GM21723 (cell line): Measurements from ENCODE around the gene PXDN.
"Not testable (repeated sequence)": the region's sequence is repeated elsewhere in the genome, so short reads cannot be mapped to it uniquely, and the experiment has no call there.

Source experiments
- ATAC-seq: cut with Tn5 transposase; IDR thresholded peaks from one replicate; pipeline ENCODE4 v1.9.1; 2021; ENCODE audit warnings: mild to moderate bottlenecking, moderate library complexity; ENCODE audit not compliant: unreplicated experiment

The PXDN gene

DNA sequence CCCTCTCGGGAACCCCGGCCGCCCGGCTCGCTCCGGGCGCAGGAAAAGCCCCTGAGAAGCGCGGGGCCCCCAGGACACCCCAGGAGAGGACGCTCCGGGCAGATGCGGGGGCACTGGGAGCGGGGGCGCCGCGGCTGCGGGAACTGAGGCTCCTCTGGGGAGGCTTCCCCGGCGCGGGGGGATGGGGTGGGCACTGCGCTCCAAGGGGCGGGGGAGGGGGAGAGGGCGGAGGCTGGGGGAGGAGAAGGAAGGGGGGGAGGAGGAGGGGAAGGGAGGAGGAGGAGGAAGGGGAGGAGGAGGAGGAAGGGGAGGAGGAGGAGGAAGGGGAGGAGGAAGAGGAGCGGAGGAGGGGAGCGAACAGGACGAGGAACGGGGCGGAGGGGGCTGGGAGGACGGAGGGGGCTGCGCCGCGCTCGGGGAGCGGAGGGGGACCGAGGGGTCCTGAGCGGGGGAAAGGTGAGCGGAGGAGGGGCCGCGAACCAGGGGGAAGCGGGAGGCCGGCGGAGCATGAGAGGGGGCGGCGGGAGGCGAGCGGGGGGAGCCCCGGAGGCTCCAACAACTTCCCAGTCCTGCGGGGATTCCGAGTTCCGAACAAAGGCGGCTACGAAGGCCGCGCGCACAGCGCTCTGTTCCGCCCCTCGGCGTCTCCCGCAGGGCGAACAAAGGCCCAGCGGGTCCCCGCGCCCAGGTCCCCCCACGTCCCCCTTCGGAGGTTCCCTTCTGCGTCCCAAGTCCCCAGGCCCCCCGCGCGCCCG, 742 bp downstream of the PXDN start:
- no peak for ATAC-seq

DNA sequence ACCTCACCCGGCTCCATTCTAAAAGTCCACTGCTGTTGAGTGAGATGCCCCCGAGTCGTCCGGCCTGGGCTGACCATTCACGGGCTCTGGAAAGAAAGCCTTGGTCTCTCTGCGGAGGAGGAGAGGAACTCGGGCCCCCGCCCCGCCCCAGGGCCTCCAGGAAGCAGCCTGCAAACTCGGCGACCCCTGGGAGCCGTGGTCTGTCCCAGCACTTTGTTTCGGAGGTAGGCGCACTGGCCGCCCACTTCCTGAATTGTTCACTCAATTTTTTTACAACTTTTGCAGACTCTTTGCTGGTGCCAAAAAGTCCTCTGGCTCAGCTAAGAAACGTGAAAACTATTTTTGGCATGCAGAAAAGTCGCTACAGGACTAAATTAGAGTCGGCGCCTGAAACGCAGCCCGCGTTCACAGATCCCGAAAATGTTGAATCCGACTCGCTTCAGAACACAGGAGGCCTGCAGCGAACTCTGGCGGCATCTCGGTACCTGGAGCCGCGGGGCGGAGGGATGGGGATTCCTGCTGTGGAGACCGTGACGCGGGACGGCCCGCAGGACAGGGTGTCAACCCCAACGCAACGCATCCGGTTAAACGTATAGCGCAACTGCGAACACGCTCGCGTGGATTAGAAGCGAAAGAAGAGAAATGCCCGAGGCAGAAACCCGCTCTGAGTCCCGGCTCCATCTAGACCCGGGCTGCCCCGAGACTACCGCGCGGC, 1.5 kb downstream of the PXDN start:
- no peak for ATAC-seq

DNA sequence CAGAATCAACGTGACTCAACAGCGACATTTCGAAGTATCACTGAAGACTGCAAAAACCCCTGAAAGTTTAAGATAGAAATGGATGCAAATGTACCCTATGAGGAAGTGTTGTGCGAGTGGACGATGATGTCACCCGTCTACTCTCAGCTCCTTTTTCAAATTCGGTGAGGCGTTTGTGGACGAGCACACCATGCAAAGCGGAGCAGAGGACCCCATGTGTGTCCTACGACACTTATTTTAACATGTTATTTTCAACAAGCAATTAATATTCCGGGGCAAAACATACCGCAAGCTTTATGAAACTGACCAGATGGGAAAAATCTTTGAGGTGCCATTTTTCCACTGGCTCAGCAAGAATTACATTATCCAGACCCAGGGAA, 2.0 kb downstream of the PXDN start:
- no peak for ATAC-seq

DNA sequence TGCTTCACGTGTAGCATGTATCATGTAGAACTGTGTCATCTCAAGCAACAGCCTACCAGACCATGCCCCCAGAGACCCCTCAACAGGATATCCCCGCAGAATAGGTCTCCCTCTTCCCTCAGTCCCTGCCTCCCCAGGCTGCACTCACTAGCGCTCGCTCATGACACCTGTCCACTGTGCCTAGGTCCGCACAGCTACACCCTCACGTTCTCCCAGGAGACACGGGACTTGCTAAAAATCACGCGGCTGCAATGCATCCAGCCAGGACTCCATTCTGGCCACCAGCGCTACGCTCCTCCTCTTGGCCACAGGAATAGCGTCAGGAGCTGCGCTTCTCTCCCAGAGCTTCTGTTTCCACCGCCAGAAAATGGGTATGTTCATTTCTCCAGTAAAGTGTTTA, 2.5 kb downstream of the PXDN start:
- no peak for ATAC-seq

DNA sequence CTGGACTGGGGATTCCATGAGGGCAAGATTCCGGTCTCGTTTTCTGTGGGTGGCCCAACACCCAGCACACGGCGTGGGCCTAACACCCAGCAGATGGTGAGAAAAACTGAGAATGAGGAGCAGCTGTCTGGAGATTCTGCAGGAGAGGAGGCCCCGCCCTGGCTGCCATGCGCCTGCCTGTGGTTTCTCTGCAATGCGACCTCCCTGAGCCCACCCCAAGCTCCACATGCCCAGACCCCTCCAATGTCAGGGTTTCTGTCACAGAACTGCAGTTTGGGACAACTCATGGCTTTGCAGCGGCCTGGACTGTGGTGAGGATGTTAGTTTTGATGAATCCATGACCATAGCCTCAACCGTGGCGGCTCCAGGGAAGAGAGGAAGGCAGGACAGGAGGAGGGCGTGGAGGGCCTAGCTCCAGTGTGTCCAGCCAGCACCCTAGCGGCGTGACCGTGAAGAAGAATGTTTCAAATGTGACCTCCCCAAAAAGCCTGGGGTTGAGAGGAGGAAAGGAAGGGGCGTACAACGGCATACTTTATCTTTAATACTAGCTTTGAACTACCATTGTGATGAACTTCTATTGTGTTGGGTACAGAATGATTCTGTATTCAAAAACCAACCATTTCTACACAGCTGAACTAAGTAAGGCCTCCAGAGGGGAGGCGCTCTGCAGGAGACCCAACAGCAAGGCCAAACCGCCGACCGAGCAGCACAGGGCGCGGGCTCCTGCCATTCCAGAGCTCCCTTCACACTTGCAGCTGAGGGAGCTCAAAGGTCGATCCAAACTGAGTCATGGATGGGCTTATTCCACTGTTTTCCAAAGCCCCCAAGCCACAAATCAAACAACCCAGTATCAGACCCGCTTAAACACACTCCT, 3.4 kb downstream of the PXDN start:
- ATAC-seq: no peak

DNA sequence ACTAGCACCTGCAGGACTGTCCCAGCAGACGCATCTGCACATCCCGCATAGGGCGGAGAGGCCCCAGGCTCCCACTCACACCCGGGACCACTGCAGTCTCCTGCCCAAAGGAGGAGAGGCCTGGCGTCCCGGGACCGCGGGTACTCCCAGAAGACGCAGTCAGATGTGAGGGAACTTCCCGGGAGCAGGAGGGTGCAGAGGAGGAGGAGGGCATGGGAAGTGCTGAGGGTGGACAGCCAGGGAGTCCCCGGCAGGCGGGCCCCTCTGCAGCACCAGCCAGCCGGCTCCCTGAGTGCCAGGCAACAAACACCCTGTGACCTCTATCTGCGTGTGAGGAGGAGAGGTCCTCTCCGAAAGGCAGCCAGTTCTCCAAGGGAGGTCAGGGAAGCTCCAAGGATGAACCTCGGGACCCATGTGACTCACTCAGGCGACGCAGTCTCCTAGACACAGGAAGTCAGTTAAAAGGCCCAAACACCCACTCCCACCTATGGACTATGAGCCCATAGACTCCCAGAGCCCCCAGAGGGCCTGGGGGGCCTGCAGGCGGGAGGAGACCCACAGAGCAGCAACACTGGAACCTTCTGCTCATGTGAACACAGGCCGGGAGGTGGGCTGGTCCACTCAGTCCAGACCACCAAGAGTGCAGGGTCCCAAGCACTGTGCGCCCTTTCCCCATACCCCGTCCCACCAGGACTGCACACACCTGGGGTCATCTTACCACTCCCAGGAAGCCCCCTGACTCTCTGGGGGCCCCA, 4.2 kb downstream of the PXDN start:
- no peak for ATAC-seq

DNA sequence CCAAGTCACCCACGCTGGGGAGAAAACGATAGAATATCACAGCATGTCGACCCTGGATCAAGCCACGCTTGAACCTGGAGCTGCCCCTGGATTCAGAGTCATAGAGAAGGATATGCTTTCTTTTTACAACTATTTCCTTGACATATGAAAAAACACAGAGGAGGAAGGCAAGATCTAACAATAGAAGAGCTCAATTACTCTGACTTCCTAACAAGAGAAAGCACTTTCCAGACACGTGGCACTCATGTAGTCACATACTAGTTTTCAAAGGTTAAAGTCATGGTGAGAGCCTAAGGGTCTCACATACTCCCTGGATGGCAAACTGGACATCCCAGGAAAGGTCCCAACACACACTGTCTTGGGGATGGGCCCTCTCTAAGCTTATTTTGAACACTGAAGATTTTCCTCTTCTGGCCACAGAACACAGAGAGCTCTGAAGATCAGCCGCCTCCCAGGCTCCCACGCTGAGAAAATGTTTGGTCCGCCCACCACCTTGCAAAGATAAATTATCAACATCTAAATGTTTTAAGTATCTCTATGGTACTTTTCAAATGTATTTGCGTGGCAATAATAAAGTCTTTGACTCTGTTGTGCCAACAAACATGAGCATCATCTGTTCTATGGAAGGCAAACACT, 4.9 kb downstream of the PXDN start:
- ATAC-seq: no peak

DNA sequence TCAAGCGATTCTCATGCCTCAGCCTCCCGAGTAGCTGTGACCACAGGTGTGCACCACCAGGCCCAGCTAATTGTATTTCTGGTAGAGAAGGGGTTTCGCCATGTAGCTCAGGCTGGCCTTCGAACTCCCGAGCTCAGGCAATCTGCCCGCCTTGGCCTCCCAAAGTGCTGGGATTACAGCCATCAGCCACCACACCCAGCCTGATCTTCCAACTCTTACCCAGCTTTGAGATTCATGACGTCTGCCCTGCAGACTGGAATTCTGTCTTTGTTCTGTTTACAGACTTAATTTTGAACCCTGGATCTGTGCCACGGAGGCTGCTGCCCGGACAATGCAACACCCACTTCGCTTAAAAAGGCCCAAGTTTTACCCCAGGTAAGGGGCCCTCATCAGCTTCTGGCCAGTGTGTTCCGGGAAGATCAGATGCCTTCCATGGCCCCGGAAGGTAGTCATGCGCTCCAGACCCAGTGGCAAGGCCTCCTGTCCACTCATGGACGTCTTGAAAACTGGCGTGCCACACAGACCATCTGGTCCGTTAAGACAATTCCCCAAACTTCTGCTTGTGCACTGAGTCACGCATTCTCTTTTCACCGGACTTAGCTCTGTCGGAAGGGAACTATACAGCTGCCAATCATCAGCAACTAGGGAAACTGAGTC, 5.5 kb downstream of the PXDN start:
- no peak for ATAC-seq

DNA sequence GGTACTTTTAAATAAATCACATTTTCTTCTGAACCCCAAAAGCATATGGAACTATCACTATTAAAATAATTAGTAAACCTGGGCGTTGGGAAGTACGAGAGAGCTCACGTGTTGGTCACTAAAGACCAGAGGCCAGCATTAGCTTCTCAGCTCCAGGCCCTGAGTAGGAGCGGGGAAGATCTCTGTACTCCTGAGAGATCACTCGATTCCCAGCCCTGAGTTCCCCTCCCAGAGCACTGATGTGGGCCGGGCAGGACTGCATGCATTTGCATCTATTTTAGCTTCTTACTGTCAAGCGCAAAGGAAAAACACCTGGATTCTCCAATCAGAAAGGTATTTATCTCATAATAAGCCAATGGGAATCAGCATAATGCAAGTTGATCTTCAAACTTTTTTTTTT, 6.2 kb downstream of the PXDN start:
- ATAC-seq: no peak

DNA sequence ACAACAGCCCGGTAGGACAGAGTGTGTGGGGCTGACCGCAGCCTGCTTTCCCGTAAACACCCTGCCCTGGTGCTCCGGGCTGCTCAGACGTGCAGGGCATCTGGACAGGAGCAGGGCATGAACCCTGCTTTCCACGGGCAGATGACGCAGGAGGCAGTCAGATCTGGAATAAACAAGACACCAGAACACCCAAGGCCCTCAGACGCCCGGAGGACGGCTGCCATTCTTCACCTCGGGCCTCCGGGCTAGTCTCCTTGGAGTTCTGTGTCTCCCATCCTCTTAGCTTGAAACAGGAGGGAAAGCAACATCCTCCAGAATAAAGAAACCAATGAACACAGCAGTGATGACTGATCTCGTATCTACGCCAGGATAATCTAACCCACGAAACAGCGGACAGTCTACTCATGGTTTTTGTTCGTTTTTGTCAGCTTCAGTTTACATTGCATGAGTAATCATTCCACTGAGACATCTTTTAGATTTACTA, 7.3 kb downstream of the PXDN start:
- no peak for ATAC-seq

DNA sequence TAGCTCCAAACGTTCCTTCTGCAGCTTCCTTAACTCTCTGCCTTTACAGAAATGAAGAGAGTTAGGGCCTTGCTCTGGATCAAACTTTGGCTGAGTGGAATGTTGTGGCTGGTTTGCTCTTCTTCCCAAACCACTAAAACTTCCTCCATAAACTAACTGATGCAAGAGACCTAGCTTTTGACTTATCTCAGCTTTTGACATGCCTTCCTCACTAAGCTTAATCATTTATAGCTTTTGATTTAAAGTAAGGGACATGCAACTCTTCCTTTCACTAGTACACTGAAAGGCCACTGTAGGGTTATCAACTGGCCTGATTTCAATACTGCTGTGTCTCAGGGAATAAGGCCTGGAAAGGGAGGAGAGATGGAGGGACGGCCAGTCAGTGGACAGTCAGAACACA, 8.3 kb downstream of the PXDN start:
- ATAC-seq: no peak

DNA sequence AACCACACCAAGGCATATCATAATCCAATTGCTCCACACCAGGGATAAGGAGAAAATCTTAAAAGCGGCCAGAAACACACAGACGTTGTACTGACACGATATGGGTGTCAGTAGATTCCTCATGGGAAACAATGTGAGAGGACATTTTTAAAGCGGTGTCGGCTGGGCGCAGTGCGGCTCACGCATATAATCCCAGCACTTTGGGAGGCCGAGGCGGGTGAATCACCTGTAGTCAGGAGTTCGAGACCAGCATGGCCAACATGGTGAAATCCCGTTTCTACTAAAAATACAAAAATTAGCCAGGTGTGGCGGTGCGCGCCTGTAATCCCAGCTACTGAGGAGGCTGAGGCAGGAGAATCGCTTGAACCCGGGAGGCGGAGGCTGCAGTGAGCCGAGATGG, 11.0 kb downstream of the PXDN start:
- ATAC-seq: not testable (repeated sequence)

DNA sequence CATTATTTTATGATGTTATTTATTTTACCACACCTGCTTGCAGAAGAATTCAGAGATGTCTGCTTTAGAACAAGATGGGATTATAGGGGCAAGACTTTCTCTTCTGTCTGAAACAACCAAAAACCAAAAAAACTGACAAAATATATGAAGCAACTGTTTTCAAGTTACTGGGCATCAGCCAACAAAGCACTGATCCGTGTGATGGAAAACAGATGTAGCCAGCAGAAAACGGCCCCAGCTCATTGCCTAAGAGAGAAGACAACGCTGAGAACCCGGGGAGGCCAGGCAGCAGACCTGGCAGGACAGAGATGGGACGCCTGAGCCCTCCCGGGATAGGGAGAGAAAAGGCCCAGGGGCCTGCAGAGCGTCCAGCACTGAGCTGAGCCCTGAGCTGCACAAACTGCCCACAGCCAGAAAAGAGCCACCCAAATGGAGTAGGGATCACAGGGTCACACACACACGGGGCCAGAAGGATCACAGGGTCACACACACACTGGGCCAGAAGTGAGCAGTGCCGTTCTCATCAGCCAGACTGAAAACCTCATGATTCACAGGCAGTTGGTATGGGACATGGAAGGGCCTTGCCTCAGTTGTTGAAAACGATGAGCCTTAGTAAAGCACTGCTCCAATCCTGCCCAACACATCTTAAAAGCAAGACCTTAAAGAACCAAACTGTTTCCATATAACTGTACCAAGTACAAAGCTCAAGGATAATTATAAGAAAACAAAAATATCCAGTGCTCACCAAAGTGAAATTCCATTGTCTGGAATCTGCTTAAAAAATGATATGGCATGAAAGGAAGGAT, 12.1 kb downstream of the PXDN start:
- no peak for ATAC-seq

DNA sequence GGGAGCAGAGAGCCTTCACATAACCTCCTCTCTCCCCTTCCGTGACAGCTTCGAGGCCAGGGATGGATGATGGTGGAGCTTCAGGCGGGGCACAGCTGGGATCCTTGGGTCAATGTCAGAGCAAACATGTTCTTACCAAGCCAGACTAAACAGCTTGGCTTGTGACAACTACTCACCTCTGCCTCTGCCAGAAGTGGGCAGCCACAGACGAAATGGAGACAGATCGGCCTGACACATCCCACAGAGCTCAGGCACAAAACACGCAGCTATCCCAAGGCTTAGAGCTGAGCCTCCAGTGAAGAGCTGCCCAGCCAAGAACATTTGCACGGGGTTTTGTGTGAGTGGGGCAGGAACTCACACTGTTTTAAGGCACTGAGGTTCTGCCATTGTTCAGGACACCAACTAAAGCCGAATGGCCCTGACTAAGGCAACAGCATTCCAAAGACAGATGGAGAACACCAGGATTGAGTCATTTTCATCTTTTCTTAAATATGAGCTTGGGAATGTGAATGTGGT, 12.8 kb downstream of the PXDN start:
- ATAC-seq: no peak

DNA sequence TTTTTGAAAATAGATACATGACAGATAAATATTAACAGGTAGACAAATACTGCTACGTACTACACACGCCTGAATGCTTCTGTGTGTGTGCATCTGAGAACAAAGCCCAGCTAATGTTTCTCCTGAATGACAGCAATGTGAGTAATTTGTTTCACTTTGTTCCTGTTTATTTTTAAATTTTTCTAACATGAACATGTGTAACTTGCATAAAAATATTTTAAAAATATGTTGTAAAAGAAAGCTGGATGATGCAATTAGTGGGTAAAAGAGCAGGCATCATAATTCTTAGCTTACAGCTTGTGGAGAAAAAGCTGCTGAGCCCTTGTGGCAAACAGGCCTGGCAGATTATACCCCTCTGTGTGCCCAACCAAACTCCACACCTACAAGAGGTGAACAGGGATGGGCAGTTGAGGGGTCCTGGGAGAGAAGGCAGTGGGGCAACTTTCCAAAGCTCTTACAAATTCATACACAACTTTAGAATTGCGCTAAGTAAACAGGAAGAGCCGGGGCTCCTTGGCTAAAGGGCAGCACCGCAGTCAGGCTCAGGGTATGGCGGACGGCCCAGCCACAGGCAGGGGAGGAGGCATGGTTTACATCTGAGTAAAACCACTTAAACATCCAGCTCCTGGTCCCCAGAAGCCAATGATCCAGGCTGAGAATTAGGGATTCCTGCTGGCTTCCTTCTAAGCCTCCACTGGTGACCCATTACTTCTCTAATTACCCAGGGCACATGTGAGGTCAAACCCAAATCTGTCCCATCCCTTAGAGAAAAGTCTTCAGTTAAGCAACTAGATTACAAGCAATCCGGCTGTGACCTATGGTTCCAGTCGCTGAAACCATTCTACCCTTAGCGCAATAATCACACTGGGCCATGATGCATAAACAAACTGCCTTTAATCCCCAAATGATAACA, 14.0 kb downstream of the PXDN start:
- no peak for ATAC-seq

DNA sequence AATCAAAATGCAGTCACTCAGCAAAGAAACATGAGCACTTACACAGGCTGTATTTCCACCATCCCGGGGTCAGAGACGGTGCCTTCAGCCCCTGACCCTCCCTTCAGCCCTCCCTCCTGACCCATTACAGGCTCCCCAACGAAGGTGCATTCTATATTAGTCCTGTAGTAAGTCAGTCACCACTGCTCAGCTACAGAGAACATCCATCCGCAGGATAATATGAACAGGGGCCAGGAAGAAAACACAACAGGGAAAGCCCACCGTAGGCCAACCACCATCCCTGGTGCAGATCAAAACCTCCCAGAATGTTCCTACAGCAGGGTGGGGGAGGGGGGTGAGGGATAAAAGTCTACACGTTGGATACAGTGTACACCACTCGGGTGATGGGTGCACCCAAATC, 15.1 kb downstream of the PXDN start:
- no peak for ATAC-seq

DNA sequence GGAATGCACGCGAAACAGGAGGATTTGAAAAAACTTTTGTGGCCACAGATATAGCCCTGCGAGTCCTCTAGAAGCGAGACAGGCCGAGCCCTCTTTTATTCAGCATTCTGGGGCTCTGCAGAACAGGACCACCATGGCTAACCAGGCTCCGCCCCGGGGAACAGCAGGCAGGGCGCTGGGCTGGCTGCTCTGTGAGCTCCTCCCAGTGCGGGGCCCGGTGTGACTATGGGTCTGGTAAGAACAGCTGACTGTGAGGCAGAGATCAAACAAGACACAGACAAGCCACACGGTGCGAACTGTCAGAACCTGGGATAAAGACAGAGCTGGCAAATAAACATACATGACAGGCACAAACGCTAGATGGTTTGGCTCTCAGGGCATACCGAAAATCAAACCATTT, 15.5 kb downstream of the PXDN start:
- no peak for ATAC-seq
